BE2C (cell line): ENCODE data around the gene SIRT5.

ENCODE experiments used
- DNase-seq: peaks from one replicate; pipeline ENCODE4 v3.0.0-alpha.2; 2020
- H3K27me3 ChIP-seq: fragments of 250-450 bp; sonication (Bioruptor Pico); 2 replicates; pipeline ENCODE4 v1.5.1; 2020; ENCODE audit warnings: mild to moderate bottlenecking
- H3K36me3 ChIP-seq: fragments of 250-450 bp; sonication (Bioruptor Pico); 2 replicates; pipeline ENCODE4 v1.5.1; 2020; ENCODE audit warnings: mild to moderate bottlenecking
- H3K4me1 ChIP-seq: fragments of 250-450 bp; sonication (Bioruptor Pico); 2 replicates; pipeline ENCODE4 v1.5.1; 2020
- H3K4me3 ChIP-seq: 2 replicates; pipeline ENCODE4 v1.5.1; 2011; ENCODE audit warnings: low read depth, low read length
- H3K9me3 ChIP-seq: fragments of 250-450 bp; sonication (Bioruptor Pico); 2 replicates; pipeline ENCODE4 v1.5.1; 2020
- TF ChIP-seq, protein P1 (sequence below): IDR thresholded peaks from 2 replicates; pipeline ENCODE4 v1.5.1; 2012; ENCODE audit warnings: mild to moderate bottlenecking, low read depth, low read length

SIRT5 gene

DNA sequence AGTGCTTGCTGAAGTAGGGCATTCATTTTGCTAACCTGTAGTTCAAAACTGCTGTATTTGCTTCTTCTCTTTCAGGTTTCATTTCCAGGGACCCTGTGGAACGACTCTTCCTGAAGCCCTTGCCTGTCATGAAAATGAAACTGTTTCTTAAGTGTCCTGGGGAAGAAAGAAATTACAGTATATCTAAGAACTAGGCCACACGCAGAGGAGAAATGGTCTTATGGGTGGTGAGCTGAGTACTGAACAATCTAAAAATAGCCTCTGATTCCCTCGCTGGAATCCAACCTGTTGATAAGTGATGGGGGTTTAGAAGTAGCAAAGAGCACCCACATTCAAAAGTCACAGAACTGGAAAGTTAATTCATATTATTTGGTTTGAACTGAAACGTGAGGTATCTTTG lies 37.3 kb downstream of the SIRT5 start:
- Histone ChIP-seq H3K4me1 (no peaks in the 10 kb centered on the region; the same call in 1 of the 2 replicates), H3K4me3 (no peak overlapping the region), H3K36me3 (peaks cover 2% of the 10 kb centered on the region; the same call in 1 of the 2 replicates), H3K27me3 (no peaks in the 10 kb centered on the region), H3K9me3 (no peaks in the 10 kb centered on the region)
- TF ChIP-seq, protein P1, sequence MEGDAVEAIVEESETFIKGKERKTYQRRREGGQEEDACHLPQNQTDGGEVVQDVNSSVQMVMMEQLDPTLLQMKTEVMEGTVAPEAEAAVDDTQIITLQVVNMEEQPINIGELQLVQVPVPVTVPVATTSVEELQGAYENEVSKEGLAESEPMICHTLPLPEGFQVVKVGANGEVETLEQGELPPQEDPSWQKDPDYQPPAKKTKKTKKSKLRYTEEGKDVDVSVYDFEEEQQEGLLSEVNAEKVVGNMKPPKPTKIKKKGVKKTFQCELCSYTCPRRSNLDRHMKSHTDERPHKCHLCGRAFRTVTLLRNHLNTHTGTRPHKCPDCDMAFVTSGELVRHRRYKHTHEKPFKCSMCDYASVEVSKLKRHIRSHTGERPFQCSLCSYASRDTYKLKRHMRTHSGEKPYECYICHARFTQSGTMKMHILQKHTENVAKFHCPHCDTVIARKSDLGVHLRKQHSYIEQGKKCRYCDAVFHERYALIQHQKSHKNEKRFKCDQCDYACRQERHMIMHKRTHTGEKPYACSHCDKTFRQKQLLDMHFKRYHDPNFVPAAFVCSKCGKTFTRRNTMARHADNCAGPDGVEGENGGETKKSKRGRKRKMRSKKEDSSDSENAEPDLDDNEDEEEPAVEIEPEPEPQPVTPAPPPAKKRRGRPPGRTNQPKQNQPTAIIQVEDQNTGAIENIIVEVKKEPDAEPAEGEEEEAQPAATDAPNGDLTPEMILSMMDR, result no peak
- DNase-seq, result no peak

DNA sequence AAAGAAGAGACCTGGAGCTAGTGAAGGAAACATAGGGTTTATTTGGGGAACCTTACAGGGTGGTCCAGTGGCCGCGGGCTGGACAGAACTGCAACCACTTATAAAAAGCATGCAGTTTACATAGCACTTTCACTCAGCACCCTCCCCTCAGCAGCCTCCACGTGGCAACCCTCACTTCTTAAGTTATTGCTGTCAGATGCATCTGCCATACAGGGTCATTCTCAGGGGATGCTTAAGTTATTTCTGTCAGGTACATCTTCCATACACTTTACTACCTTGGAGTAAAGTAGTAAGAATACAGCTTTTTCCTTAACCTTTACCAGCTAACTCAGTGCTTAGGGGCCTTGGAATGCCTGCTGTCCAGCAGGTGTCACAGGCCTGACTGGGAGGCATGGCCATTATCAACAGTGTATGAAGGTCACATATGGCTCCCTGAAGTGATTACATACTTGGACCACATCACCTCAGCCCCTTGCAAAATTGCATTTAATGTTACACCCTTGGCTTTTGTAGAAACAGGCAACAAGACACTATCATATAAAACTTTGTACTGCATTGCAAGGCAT lies 38.7 kb downstream of the SIRT5 start:
- Histone ChIP-seq H3K9me3 (no peaks in the 10 kb centered on the region), H3K36me3 (peaks cover 15% of the 10 kb centered on the region), H3K4me3 (no peak overlapping the region), H3K27me3 (no peaks in the 10 kb centered on the region), H3K4me1 (no peaks in the 10 kb centered on the region; the same call in 1 of the 2 replicates)
- DNase-seq, result no peak
- TF ChIP-seq, protein P1, result no peak

DNA sequence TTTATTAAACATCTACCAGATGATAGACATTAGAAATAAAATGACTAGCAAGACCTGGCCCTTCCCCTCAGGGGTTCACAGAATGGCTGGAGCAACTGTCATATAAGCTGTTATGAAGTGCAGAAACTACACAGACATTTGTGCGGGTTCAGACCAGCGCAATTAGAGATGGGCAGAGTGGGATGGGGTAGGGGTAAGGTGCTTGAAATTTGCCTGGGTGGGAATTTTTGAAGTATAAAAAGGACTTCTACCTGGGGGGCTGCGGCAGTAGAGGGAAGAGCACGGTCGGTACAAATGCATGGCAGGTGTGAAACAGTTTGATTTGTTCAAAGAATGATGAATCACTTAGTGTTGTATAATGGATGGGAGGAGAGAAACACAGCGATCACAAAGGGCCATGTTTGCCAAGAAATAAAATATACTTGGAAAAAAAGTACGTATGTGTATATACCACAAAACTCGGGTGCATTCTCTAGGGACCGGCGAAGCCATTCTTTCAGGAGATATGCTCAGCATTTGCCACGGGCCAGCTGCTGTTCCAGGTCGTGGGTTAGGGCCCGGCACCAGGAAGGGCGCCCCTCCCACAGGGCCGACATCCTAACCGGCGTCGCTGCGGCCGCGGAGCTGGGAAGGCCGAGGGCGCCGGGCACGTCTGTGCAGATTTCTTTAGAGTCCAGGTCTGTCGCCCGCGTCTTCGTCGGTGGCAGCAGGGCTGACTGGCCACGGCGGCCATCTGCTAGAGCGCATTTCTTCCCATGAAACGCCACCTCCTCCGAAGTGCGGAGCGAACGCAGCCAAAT lies 39.9 kb downstream of the SIRT5 start:
- peak; percentile 65 for DNase-seq
- Histone ChIP-seq H3K4me1 (no peaks in the 10 kb centered on the region; the same call in 1 of the 2 replicates), H3K36me3 (peaks cover 20% of the 10 kb centered on the region), H3K9me3 (no peaks in the 10 kb centered on the region), H3K27me3 (no peaks in the 10 kb centered on the region), H3K4me3 (peak overlapping the region; percentile 100)
- TF ChIP-seq, protein P1, result no peak

DNA sequence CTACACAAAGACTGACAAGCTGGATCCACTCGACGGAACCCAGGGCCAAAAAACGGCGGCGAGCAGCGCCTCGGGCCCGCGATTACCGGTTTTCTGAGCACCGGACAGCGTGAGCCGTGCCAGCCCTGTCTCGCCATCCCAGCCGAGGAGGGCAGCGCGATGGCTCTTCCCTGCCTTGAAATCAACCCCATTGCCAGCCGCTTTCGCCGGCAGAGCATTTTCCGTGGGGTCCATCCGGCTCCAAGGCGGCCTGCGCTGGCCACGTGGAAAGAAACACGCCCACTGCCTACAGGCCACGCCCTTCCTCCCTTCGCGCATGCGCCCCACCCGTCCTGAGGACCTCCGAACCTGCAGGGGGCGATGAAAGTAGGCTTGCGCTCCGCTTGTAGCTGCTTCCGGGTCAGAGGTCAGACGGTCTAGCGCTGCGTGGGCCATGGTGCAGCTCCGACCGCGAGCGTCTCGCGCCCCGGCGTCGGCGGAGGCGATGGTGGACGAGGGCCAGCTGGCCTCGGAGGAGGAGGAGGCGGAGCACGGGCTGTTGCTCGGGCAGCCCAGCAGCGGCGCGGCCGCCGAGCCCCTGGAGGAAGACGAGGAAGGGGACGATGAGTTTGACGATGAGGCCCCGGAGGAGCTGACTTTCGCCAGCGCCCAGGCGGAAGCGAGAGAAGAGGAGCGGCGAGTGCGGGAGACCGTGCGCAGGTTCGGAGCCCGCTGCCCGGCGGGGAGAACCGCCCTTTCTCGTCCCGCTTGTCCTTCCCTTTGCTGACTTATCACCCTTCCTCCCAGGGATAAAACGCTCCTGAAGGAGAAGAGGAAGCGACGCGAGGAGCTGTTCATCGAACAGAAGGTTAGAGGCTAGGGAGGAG lies 40.8 kb downstream of the SIRT5 start, which contains the start of gene NOL7:
Gene NOL7 (plus strand): TSS at position 410 of the 866 bp plus-strand sequence. CDS start 24 bp downstream, at position 434.
- peak within 1 kb of the TSS; percentile 100 for H3K4me3 ChIP-seq
- H3K9me3 ChIP-seq, result no peaks in the 10 kb centered on the region
- H3K4me1 ChIP-seq, result no peaks in the 10 kb centered on the region; the same call in 1 of the 2 replicates
- DNase-seq, result peak; percentile 98
- H3K36me3 ChIP-seq, result peaks cover 27% of the 10 kb centered on the region
- TF ChIP-seq, protein P1, result peak; percentile 89
- H3K27me3 ChIP-seq, result no peaks in the 10 kb centered on the region

DNA sequence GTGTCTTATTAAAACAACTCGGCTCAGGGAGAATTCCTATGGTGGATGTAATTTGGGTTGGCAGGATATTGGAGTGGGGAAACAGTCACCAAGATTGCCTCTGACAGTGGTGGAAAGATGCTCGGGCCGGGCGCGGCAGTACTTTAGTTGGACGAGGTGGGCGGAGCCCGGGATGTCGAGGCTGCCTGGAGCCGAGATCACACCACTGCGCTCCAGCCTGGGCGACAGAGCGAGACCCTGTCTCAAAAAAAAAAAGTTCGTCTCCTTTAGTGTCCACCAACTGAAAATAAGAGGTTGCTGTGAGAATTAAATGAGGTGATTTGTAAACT lies 41.4 kb downstream of the SIRT5 start:
- DNase-seq, result peak; percentile 50
- Histone ChIP-seq H3K27me3 (no peaks in the 10 kb centered on the region), H3K4me3 (peak overlapping the region; percentile 100), H3K36me3 (peaks cover 33% of the 10 kb centered on the region), H3K4me1 (no peaks in the 10 kb centered on the region; the same call in 1 of the 2 replicates), H3K9me3 (no peaks in the 10 kb centered on the region)
- TF ChIP-seq, protein P1, result no peak
